B cell (primary cell): ENCODE data around the gene RGS7.

ENCODE experiments used
- CTCF ChIP-seq: fragments of 200-600 bp; IDR thresholded peaks from one replicate; pipeline ENCODE4 v1.8.0; 2022; ENCODE audit warnings: antibody characterized with exemption, mild to moderate bottlenecking
- EZH2 ChIP-seq: IDR thresholded peaks from 2 replicates; pipeline ENCODE4 v1.6.1; 2012; ENCODE audit warnings: borderline replicate concordance, low read depth, mild to moderate bottlenecking, moderate library complexity, low read length; ENCODE audit not compliant: insufficient read depth, poor library complexity, severe bottlenecking

- TF ChIP-seq CTCF (no peak), EZH2 (no peak)
These were observed 552.5 kb downstream of the RGS7 start for GRCh38 chr1:240804475-240804874.
